ENCODE measurements around the gene RXRG. TPM values are rescaled to one million over a fixed set of nuclear protein-coding genes. Genes with fewer than 3 reads are reported as not detected.

RXRG gene
- total RNA-seq, 1 donor, result not detected

- no peak overlapping the region for H3K4me3 ChIP-seq (ENCODE audit: low read depth, low read length)
- TF ChIP-seq, protein P1, sequence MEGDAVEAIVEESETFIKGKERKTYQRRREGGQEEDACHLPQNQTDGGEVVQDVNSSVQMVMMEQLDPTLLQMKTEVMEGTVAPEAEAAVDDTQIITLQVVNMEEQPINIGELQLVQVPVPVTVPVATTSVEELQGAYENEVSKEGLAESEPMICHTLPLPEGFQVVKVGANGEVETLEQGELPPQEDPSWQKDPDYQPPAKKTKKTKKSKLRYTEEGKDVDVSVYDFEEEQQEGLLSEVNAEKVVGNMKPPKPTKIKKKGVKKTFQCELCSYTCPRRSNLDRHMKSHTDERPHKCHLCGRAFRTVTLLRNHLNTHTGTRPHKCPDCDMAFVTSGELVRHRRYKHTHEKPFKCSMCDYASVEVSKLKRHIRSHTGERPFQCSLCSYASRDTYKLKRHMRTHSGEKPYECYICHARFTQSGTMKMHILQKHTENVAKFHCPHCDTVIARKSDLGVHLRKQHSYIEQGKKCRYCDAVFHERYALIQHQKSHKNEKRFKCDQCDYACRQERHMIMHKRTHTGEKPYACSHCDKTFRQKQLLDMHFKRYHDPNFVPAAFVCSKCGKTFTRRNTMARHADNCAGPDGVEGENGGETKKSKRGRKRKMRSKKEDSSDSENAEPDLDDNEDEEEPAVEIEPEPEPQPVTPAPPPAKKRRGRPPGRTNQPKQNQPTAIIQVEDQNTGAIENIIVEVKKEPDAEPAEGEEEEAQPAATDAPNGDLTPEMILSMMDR (IDR thresholded peaks at IDR 0.05; ENCODE audit: insufficient read depth, low read depth, low read length), result no peak
- DNase-seq (ENCODE audit: low read depth), result no peak
Observed at GRCh38 chr1:165365341-165365740, 79.6 kb downstream of the RXRG start.

DNA sequence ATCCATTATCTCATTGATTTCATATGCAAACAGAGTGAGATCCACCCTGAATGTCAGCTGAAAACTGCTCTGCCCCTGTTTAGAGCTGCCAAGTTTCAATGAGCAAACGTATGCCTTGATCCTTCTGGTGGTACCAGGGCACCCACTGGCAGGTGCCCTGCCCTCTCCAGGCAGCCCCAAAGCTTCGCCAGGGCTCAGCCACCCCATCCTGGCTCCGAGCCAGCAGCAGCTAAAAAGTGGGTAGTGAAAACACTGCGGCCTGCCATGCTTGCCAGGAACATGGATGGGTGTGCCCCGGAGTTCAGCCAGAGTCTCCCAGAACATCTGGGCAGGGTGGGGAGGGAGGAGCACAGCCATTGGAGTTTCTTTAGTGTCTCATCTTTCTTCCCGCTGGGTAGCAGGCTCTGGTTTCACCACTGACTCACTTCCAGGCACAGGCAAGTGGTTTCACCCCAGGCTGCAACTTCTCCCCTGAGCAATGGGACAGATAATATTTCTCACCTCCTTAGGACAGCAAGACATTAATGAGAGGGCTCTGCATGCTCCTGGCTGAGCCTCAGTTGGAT lies 80.3 kb downstream of the RXRG start:
- no peak for DNase-seq (ENCODE audit: low read depth)
- TF ChIP-seq, protein P1 (IDR thresholded peaks at IDR 0.05; ENCODE audit: insufficient read depth, low read depth, low read length), result no peak
- no peak overlapping the region for H3K4me3 ChIP-seq (ENCODE audit: low read depth, low read length)

- H3K4me3 ChIP-seq (ENCODE audit: low read depth, low read length), result no peak overlapping the region
- TF ChIP-seq, protein P1 (IDR thresholded peaks at IDR 0.05; ENCODE audit: insufficient read depth, low read depth, low read length), result no peak
- DNase-seq (ENCODE audit: low read depth), result no peak
Observed at GRCh38 chr1:165356876-165357275, 88.0 kb downstream of the RXRG start.

- DNase-seq (ENCODE audit: low read depth), result no peak
- TF ChIP-seq, protein P1 (IDR thresholded peaks at IDR 0.05; ENCODE audit: insufficient read depth, low read depth, low read length), result no peak
- H3K4me3 ChIP-seq (ENCODE audit: low read depth, low read length), result no peak within 1 kb of the TSS
Observed at GRCh38 chr1:165355977-165356811, 88.7 kb downstream of the RXRG start, which contains the start of gene LMX1A. Gene LMX1A, minus strand, starts transcription at chr1:165356715. Its CDS starts 1,156 bp downstream, at chr1:165355559.

GRCh38 chr1:165355139-165355976 lies 89.6 kb downstream of the RXRG start:
- DNase-seq (ENCODE audit: low read depth), result no peak
- H3K4me3 ChIP-seq (ENCODE audit: low read depth, low read length), result no peak overlapping the region
- TF ChIP-seq, protein P1 (IDR thresholded peaks at IDR 0.05; ENCODE audit: insufficient read depth, low read depth, low read length), result no peak

DNA sequence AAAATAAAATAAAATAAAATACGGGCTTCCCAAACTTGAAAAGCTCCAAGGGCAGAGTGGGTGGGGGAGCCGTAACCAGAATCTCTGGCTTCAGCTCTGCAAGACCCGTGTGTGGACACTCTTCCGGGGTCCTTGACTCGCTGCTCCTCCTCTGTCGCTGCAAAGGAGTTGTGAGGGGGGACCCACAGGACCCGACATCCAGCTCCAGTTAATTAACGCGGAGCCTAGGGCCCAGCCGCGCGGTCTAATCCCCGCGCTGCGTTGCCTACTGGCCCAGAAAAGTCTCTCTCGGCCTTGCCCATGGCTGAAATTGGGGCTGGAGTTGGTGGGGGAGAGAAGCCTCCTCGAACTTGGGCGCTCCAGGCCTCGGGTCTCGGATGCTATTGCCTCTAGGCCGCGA lies 90.2 kb downstream of the RXRG start:
- TF ChIP-seq, protein P1 (IDR thresholded peaks at IDR 0.05; ENCODE audit: insufficient read depth, low read depth, low read length), result no peak
- no peak overlapping the region for H3K4me3 ChIP-seq (ENCODE audit: low read depth, low read length)
- DNase-seq (ENCODE audit: low read depth), result no peak
